Panc1 (cell line): ENCODE measurements around the gene RARG. TPM values are rescaled to one million over a fixed set of nuclear protein-coding genes. Genes with fewer than 3 reads are reported as not detected.
A peak's percentile ranks its signal among the peaks of the same experiment; 100 is the strongest.

Source experiments
- ATAC-seq: fragments of 200-7000 bp; cut with Tn5 transposase; 2 replicates; pipeline ENCODE4 v1.9.1; 2020; ENCODE audit warnings: mild to moderate bottlenecking, moderate library complexity
- BruUV-seq: library from RNA; stranded (reverse); fragments of 400-500 nt; replicated peaks from 2 replicates; lab custom pipeline; 2021; lab: Mats Ljungman, UMichigan
- CTCF ChIA-PET: fragments of 300-600 bp; sonication (Branson Sonifier 250); formaldehyde crosslinking; loops from one replicate; lab custom pipeline; 2022; ENCODE audit warnings: antibody characterized with exemption; lab: Charles Lee
- POLR2A ChIA-PET: fragments of 300-600 bp; sonication (Branson Sonifier 250); formaldehyde crosslinking; loops from one replicate; lab custom pipeline; 2022; ENCODE audit warnings: antibody characterized with exemption; lab: Charles Lee
- DNase-seq: peaks from one replicate; pipeline ENCODE4 v3.0.0-alpha.2; 2010; ENCODE audit warnings: low read depth, low spot score
- H3K27ac ChIP-seq: 2 replicates; pipeline ENCODE4 v1.5.1; 2011; ENCODE audit warnings: mild to moderate bottlenecking, low read length, inconsistent platforms
- H3K27me3 ChIP-seq: fragments of 200-500 bp; sonication (Bioruptor generic); 2 replicates; pipeline ENCODE4 v1.6.0; 2014; ENCODE audit warnings: low read length, inconsistent platforms; ENCODE audit not compliant: control insufficient read depth, insufficient read depth
- H3K36me3 ChIP-seq: fragments of 200-500 bp; sonication (Bioruptor generic); 2 replicates; pipeline ENCODE4 v1.5.1; 2014; ENCODE audit warnings: inconsistent platforms, mild to moderate bottlenecking, low read length, moderate library complexity; ENCODE audit not compliant: control insufficient read depth, insufficient read depth
- H3K4me1 ChIP-seq: 2 replicates; pipeline ENCODE4 v1.5.1; 2011; ENCODE audit warnings: inconsistent platforms, mild to moderate bottlenecking, low read length, moderate library complexity; ENCODE audit not compliant: control insufficient read depth, insufficient read depth
- H3K4me3 ChIP-seq, 2 experiments: 2 replicates each; pipeline ENCODE4 v1.5.1; 2011 to 2012; ENCODE audit warnings: low read depth in 2 of 2, low read length in 2 of 2, mild to moderate bottlenecking in 2 of 2, inconsistent platforms in 1 of 2, moderate library complexity in 1 of 2
- H3K9me3 ChIP-seq: fragments of 200-500 bp; sonication (Bioruptor generic); 2 replicates; pipeline ENCODE4 v1.5.1; 2014; ENCODE audit warnings: low read depth, mild to moderate bottlenecking, inconsistent platforms, low read length, moderate library complexity; ENCODE audit not compliant: control insufficient read depth, insufficient read depth
- CTCF ChIP-seq: fragments of 450-650 bp; IDR thresholded peaks from 2 replicates; pipeline ENCODE4 v1.5.1; 2017; ENCODE audit warnings: mild to moderate bottlenecking
- POLR2AphosphoS5 ChIP-seq: IDR thresholded peaks from 2 replicates; pipeline ENCODE4 v1.6.1; 2012; ENCODE audit warnings: mild to moderate bottlenecking, low read depth, low read length, moderate library complexity
- REST ChIP-seq, 2 experiments: IDR thresholded peaks; 2 replicates each; pipeline ENCODE4 v1.6.1; 2011 to 2012; ENCODE audit warnings: low read depth in 2 of 2, control low read depth in 1 of 2, low read length in 1 of 2, mild to moderate bottlenecking in 1 of 2, moderate library complexity in 1 of 2; ENCODE audit not compliant: insufficient read depth in 1 of 2
- SIN3A ChIP-seq: IDR thresholded peaks from 2 replicates; pipeline ENCODE4 v1.6.1; 2012; ENCODE audit warnings: low read depth, mild to moderate bottlenecking, low read length, moderate library complexity, borderline replicate concordance; ENCODE audit not compliant: insufficient read depth
- TCF7L2 ChIP-seq: IDR thresholded peaks from 2 replicates; pipeline ENCODE4 v1.6.1; 2011; ENCODE audit warnings: mild to moderate bottlenecking, low read depth, low read length, inconsistent platforms
- in situ Hi-C: cut with HindIII; loops from 2 replicates; pipeline ENCODE4 v1.10.0; 2016; ENCODE audit warnings: low sequenced_read_pairs, low pct_unique_long_range_greater_than_20kb
- intact Hi-C: fragments of 100-400 bp; cut with micrococcal nuclease; formaldehyde crosslinking; loops from one replicate; pipeline ENCODE4 v1.10.0; 2022; ENCODE audit not compliant: unreplicated experiment
- total RNA-seq: library from RNA; stranded (reverse); gene quantifications from one replicate; pipeline ENCODE4 v1.2.1, GENCODE V29; 2021; ENCODE audit not compliant: unreplicated experiment

Gene RARG
- total RNA-seq, 1 experiment from 2014 or later = 41.2 TPM

GRCh38 chr12:53198486-53199110 lies 33.4 kb downstream of the RARG start:
- ATAC-seq = no peak
- H3K4me3 ChIP-seq = no peak overlapping the region
- H3K9me3 ChIP-seq = no peaks in the 10 kb centered on the region
- POLR2A ChIA-PET = interaction anchor here (0.6 kb wide), 1 partner anchor 111 kb away, joined by 3 read pairs; no protein-coding TSS in a partner anchor
- DNase-seq = no peak
- in situ Hi-C loops (no loop called here), intact Hi-C loops (no loop called here)
- no peak overlapping the region for H3K27ac ChIP-seq
- H3K4me1 ChIP-seq = no peaks in the 10 kb centered on the region
- CTCF ChIA-PET = interaction anchor here (1.0 to 2.8 kb wide), 3 partner anchors 99 to 133 kb away, joined by 3 to 21 read pairs (median 3); partner anchors contain the start of gene SPRYD3
- no peak for TF ChIP-seq SIN3A
- TF ChIP-seq POLR2AphosphoS5 = no peak
- no peak for TF ChIP-seq TCF7L2
- no peak for TF ChIP-seq CTCF
- no peak for TF ChIP-seq REST (IDR thresholded peaks at IDR 0.05; ENCODE audit: insufficient read depth in 1 of 2, low read depth in 2 of 2, low read length in 1 of 2)
- BruUV-seq = no TSS peak
- H3K36me3 ChIP-seq = no peaks in the 10 kb centered on the region
- no peaks in the 10 kb centered on the region for H3K27me3 ChIP-seq

- Histone ChIP-seq H3K9me3 (no peaks in the 10 kb centered on the region), H3K27me3 (no peaks in the 10 kb centered on the region), H3K4me3 (no peak overlapping the region), H3K4me1 (no peaks in the 10 kb centered on the region), H3K27ac (no peak overlapping the region), H3K36me3 (no peaks in the 10 kb centered on the region)
- ChIA-PET POLR2A (no interaction called here), CTCF (interaction anchor here (0.6 to 2.8 kb wide), 10 partner anchors 8 to 150 kb away, joined by 3 to 21 read pairs (median 4); partner anchors contain the start of gene ITGB7)
- TF ChIP-seq REST (IDR thresholded peaks at IDR 0.05; ENCODE audit: insufficient read depth in 1 of 2, low read depth in 2 of 2, low read length in 1 of 2) (no peak), POLR2AphosphoS5 (no peak), TCF7L2 (no peak), SIN3A (no peak), CTCF (no peak)
- BruUV-seq = no TSS peak
- peak; percentile 11; the same call in 1 of the 2 replicates for ATAC-seq
- no peak for DNase-seq
- intact Hi-C loops = no loop called here
- in situ Hi-C loops = no loop called here
These were observed 34.9 kb downstream of the RARG start for GRCh38 chr12:53197011-53197640.
